A673 (cell line): ENCODE data around the gene COL2A1. TPM values are rescaled to one million over a fixed set of nuclear protein-coding genes. Genes with fewer than 3 reads are reported as not detected.

ENCODE experiments used
- BruUV-seq: library from RNA; stranded (reverse); fragments of 400-500 nt; replicated peaks from 2 replicates; lab custom pipeline; 2021; lab: Mats Ljungman, UMichigan
- CTCF ChIA-PET: fragments of 300-600 bp; sonication (Branson Sonifier 250); formaldehyde crosslinking; loops from one replicate; lab custom pipeline; 2022; ENCODE audit warnings: antibody characterized with exemption; lab: Charles Lee
- POLR2A ChIA-PET: fragments of 300-600 bp; sonication (Branson Sonifier 250); formaldehyde crosslinking; loops from one replicate; lab custom pipeline; 2022; ENCODE audit warnings: antibody characterized with exemption; ENCODE audit not compliant: low non-redundant PET; lab: Charles Lee
- DNase-seq: peaks from one replicate; pipeline ENCODE4 v3.0.0-alpha.2; 2015; ENCODE audit warnings: low spot score
- H3K27ac ChIP-seq: fragments of 200-600 bp; sonication (generic); 2 replicates; pipeline ENCODE4 v1.5.1; 2016; ENCODE audit warnings: mixed run types, low read depth, mild to moderate bottlenecking, mixed read lengths, antibody characterized with exemption, low read length; ENCODE audit not compliant: poor library complexity, severe bottlenecking
- H3K27me3 ChIP-seq: fragments of 200-600 bp; sonication (generic); replicated peaks from 2 replicates; pipeline ENCODE4 v1.6.1; 2017; ENCODE audit warnings: mixed run types, low read depth, mild to moderate bottlenecking, mixed read lengths, antibody characterized with exemption, low read length; ENCODE audit not compliant: insufficient read depth, poor library complexity
- H3K36me3 ChIP-seq: fragments of 200-600 bp; sonication (generic); 2 replicates; pipeline ENCODE4 v1.6.1; 2016; ENCODE audit warnings: mixed run types, mild to moderate bottlenecking, mixed read lengths, antibody characterized with exemption, low read length; ENCODE audit not compliant: insufficient read depth, poor library complexity, severe bottlenecking
- H3K4me1 ChIP-seq: fragments of 200-600 bp; sonication (generic); 2 replicates; pipeline ENCODE4 v1.6.1; 2017; ENCODE audit warnings: mixed run types, mild to moderate bottlenecking, mixed read lengths, antibody characterized with exemption, low read length; ENCODE audit not compliant: insufficient read depth, poor library complexity, severe bottlenecking
- H3K4me3 ChIP-seq: fragments of 200-600 bp; sonication (generic); 2 replicates; pipeline ENCODE4 v1.5.1; 2016; ENCODE audit warnings: low read depth, mixed run types, mild to moderate bottlenecking, mixed read lengths, low read length; ENCODE audit not compliant: poor library complexity, severe bottlenecking
- H3K9me3 ChIP-seq: fragments of 200-600 bp; sonication (generic); 2 replicates; pipeline ENCODE4 v1.6.1; 2016; ENCODE audit warnings: mixed run types, low read depth, mild to moderate bottlenecking, mixed read lengths, antibody characterized with exemption, low read length; ENCODE audit not compliant: poor library complexity, severe bottlenecking
- CTCF ChIP-seq: fragments of 300-800, 200-600 bp; sonication (generic); conservative IDR thresholded peaks from 2 replicates; pipeline ENCODE4 v1.5.1; 2017; ENCODE audit warnings: low read depth, mild to moderate bottlenecking, antibody characterized with exemption, low read length, moderate library complexity, mixed read lengths
- EZH2 ChIP-seq: fragments of 200-600 bp; sonication (generic); IDR thresholded peaks from 2 replicates; pipeline ENCODE4 v1.6.1; 2017; ENCODE audit warnings: borderline replicate concordance, low read depth, mild to moderate bottlenecking, mixed read lengths, antibody characterized with exemption, low read length; ENCODE audit not compliant: poor library complexity, severe bottlenecking
- intact Hi-C: fragments of 100-400 bp; cut with micrococcal nuclease; formaldehyde crosslinking; loops from one replicate; pipeline ENCODE4 v1.10.0; 2022; ENCODE audit not compliant: unreplicated experiment
- total RNA-seq: library from RNA; stranded (reverse); gene quantifications from 2 replicates; pipeline ENCODE4 v1.2.3, GENCODE V29; 2021

COL2A1 gene
- total RNA-seq, 1 experiment from 2014 or later = 1.3 TPM

GRCh38 chr12:47947341-47947740 is 56.9 kb downstream of the COL2A1 start:
- intact Hi-C loops = no loop called here
- CTCF ChIA-PET = interaction anchor here (0.5 kb wide), 1 partner anchor 81 kb away, joined by 3 read pairs; no protein-coding TSS in a partner anchor
- H3K27me3 ChIP-seq = no peaks in the 10 kb centered on the region
- no peak for TF ChIP-seq EZH2
- no peak for TF ChIP-seq CTCF
- H3K36me3 ChIP-seq = no peaks in the 10 kb centered on the region
- DNase-seq = no peak
- no peaks in the 10 kb centered on the region for H3K9me3 ChIP-seq
- no peak overlapping the region for H3K4me3 ChIP-seq
- no peaks in the 10 kb centered on the region for H3K4me1 ChIP-seq
- H3K27ac ChIP-seq = no peak overlapping the region
- POLR2A ChIA-PET = interaction anchor here (0.5 to 0.6 kb wide), 2 partner anchors 217 to 684 kb away, joined by 3 to 6 read pairs; no protein-coding TSS in a partner anchor
- BruUV-seq = no TSS peak

DNA sequence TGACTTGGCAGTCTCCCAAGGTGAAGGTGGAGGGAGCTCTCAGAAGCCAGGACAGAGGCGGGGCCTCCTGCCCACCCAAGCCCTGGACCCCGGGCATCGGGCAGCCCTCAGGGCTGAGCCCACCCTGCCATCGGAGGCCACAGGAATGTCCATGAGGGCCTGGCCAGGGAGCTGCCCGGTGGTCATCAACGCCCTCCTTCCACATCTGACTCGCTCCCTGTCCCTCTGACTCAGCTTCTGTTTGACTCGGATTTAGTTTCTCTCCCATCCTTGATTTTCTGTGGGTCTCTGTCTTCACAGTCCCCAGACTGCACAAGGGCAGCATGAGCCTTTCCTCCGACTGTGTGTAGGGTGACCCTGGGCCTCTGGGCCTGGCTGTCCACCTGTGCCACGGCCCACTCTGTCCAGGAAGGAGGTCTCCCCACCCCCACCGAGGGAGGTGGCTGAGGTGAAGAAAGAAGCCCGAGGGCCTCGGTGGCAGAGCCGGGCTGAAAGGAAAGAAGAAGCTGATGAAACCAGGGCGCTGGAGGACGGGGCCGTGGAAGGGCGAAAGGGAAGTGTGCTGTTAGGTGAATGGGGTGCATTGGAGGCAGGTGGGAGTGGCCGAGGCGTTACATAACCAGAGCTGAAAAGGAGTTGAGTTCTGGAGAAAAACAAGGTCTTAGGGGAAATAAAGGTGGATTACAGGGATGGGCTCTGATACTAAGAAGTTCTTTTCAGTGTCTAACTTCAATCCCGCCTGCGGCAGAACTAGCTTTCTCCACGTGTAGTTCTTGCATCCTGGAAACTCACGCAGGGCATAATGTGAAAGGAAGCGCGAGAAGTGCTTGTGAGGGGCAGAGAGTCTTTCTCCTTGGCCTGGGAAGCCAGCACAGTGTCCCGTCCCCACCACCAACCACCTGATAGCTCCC is 57.6 kb downstream of the COL2A1 start:
- ChIA-PET CTCF (interaction anchor here (0.5 kb wide), 1 partner anchor 81 kb away, joined by 3 read pairs; no protein-coding TSS in a partner anchor), POLR2A (interaction anchor here (0.5 to 0.6 kb wide), 2 partner anchors 217 to 685 kb away, joined by 3 to 6 read pairs; no protein-coding TSS in a partner anchor)
- TF ChIP-seq EZH2 = no peak
- TF ChIP-seq CTCF = no peak
- Histone ChIP-seq H3K9me3 (no peaks in the 10 kb centered on the region), H3K4me1 (no peaks in the 10 kb centered on the region), H3K27me3 (no peaks in the 10 kb centered on the region), H3K36me3 (no peaks in the 10 kb centered on the region), H3K4me3 (no peak overlapping the region), H3K27ac (no peak overlapping the region)
- DNase-seq = no peak
- BruUV-seq = no TSS peak
- intact Hi-C loops = no loop called here

DNA sequence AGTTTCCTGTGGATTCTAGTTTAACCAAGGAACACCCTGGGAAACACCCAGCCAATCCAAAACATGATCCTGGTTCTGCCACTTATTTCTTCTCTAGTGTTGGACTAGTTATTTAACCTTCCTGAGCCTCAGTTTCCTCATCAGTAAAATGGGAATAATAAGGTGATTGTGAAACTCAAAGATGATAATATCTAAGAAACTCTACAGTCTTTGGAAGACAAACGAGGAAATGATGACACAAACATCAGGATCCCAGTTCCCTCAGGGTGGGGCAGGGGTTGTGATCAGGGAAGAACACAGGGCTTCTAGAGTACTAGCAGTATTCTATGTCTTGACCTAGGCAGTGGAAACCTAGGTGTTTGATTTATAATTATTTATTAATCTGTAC is 58.9 kb downstream of the COL2A1 start:
- no TSS peak for BruUV-seq
- TF ChIP-seq EZH2 (no peak), CTCF (no peak)
- ChIA-PET POLR2A (no interaction called here), CTCF (no interaction called here)
- H3K9me3 ChIP-seq = no peaks in the 10 kb centered on the region
- H3K27ac ChIP-seq = no peak overlapping the region
- intact Hi-C loops = no loop called here
- H3K27me3 ChIP-seq = no peaks in the 10 kb centered on the region
- H3K36me3 ChIP-seq = no peaks in the 10 kb centered on the region
- H3K4me1 ChIP-seq = no peaks in the 10 kb centered on the region
- no peak overlapping the region for H3K4me3 ChIP-seq
- DNase-seq = no peak
